ENCODE measurements around the gene EVPL.

GRCh38 chr17:76005263-76006149 lies 21.6 kb downstream of the EVPL start:
- no peak for TF ChIP-seq POLR2A (IDR thresholded peaks at IDR 0.05; ENCODE audit: low read length)
- no peak for TF ChIP-seq GATA1 (IDR thresholded peaks at IDR 0.05; ENCODE audit: low read depth, low read length)
